K562 (cell line): ENCODE data around the gene FXN. TPM values are rescaled to one million over a fixed set of nuclear protein-coding genes. Genes with fewer than 3 reads are reported as not detected.
A peak's percentile ranks its signal among the peaks of the same experiment; 100 is the strongest.

Experiments
- ATAC-seq: fragments of 200-7000 bp; cut with Tn5 transposase; 3 replicates; pipeline ENCODE4 v1.9.1; 2020; ENCODE audit warnings: moderate library complexity
- Bru-seq: library from RNA; stranded (reverse); fragments of 400-500 nt; gene quantifications from one replicate; lab custom pipeline; 2021; lab: Mats Ljungman, UMichigan
- BruChase-seq, 2 experiments: library from RNA; stranded (reverse); fragments of 400-500 nt; gene quantifications; one replicate each; lab custom pipeline; 2021; lab: Mats Ljungman, UMichigan
- BruUV-seq: library from RNA; stranded (reverse); fragments of 400-500 nt; replicated peaks from 2 replicates; lab custom pipeline; 2021; lab: Mats Ljungman, UMichigan
- CTCF ChIA-PET: fragments of 300-600 bp; formaldehyde crosslinking; extraction: SDS; loops from one replicate; lab custom pipeline; 2021; ENCODE audit warnings: low intra/inter-chr PET ratio; lab: Yijun Ruan, JAX
- POLR2A ChIA-PET: fragments of 300-600, 350-650 bp; sonication (Branson Sonifier 250); formaldehyde crosslinking; extraction: SDS; loops from one replicate; lab custom pipeline; 2021; ENCODE audit warnings: antibody characterized with exemption, inconsistent platforms; lab: Yijun Ruan, JAX
- DNase-seq, 4 experiments: peaks; one replicate each; pipeline versions ENCODE4 v3.0.0 to v3.0.0-alpha.2; 2011 to 2018; ENCODE audit warnings: low spot score in 3 of 4, mixed read lengths in 3 of 4; ENCODE audit errors: extremely low read depth in 1 of 4
- FAIRE-seq: peaks from 2 replicates; lab custom pipeline; 2011; peaks lifted over from hg19 to GRCh38; lab: Jason Lieb, UNC
- H2AFZ ChIP-seq: 2 replicates; pipeline ENCODE4 v1.6.0; 2011; ENCODE audit warnings: low read depth, low read length, control low read depth, inconsistent platforms
- H3K27ac ChIP-seq: fragments of 200-600 bp; 3 replicates; pipeline ENCODE4 v1.8.0; 2011; ENCODE audit warnings: low read depth, mild to moderate bottlenecking, control low read depth, inconsistent platforms, low read length, moderate library complexity, mixed read lengths; ENCODE audit errors: extremely low read depth
- H3K27me3 ChIP-seq, 2 experiments: fragments of 300-600 bp in 1 of 2; 2 replicates in 1 of 2; 3 replicates in 1 of 2; pipeline versions ENCODE4 v1.6.0 to v1.8.0; 2011; ENCODE audit warnings: inconsistent platforms in 2 of 2, low read length in 2 of 2, mild to moderate bottlenecking in 1 of 2, mixed read lengths in 1 of 2, moderate library complexity in 1 of 2; ENCODE audit not compliant: control insufficient read depth in 2 of 2, insufficient read depth in 2 of 2
- H3K36me3 ChIP-seq: fragments of 300-600 bp; 3 replicates; pipeline ENCODE4 v1.8.0; 2011; ENCODE audit warnings: mild to moderate bottlenecking, low read length, inconsistent platforms; ENCODE audit not compliant: control insufficient read depth, insufficient read depth
- H3K4me1 ChIP-seq, 2 experiments: fragments of 200-600 bp in 1 of 2; replicated peaks in 1 of 2; 2 replicates in 1 of 2; 3 replicates in 1 of 2; pipeline versions ENCODE4 v1.5.1 to v1.8.0; 2011; ENCODE audit warnings: inconsistent platforms in 2 of 2, low read length in 2 of 2, mild to moderate bottlenecking in 1 of 2, mixed read lengths in 1 of 2, moderate library complexity in 1 of 2; ENCODE audit not compliant: control insufficient read depth in 2 of 2, insufficient read depth in 2 of 2
- H3K4me2 ChIP-seq: 2 replicates; pipeline ENCODE4 v1.6.1; 2011; ENCODE audit warnings: low read length, control low read depth, inconsistent platforms, mixed read lengths; ENCODE audit not compliant: insufficient read depth
- H3K4me3 ChIP-seq: fragments of 200-600 bp; sonication (generic), shearing (Covaris generic); 2 replicates; pipeline ENCODE4 v1.5.1; 2016; ENCODE audit warnings: control low read depth, inconsistent platforms
- H3K79me2 ChIP-seq: fragments of 200-600 bp; 3 replicates; pipeline ENCODE4 v1.8.0; 2011; ENCODE audit warnings: low read length, inconsistent platforms; ENCODE audit not compliant: control insufficient read depth, insufficient read depth
- H3K9ac ChIP-seq, 2 experiments: 2 replicates each; pipeline versions ENCODE4 v1.6.0 to v1.6.1; 2011; ENCODE audit warnings: low read depth in 2 of 2, low read length in 2 of 2, control low read depth in 1 of 2, inconsistent platforms in 1 of 2, mild to moderate bottlenecking in 1 of 2, mixed read lengths in 1 of 2; ENCODE audit not compliant: insufficient read depth in 1 of 2
- H3K9me1 ChIP-seq: one replicate; pipeline ENCODE4 v1.6.0; 2011; ENCODE audit warnings: inconsistent platforms, mild to moderate bottlenecking, low read length, moderate library complexity; ENCODE audit not compliant: control insufficient read depth, insufficient read depth
- H3K9me3 ChIP-seq: replicated peaks from 2 replicates; pipeline ENCODE4 v1.5.1; 2011; ENCODE audit warnings: low read depth, low read length, inconsistent platforms; ENCODE audit not compliant: control insufficient read depth, insufficient read depth
- H4K20me1 ChIP-seq: replicated peaks from 2 replicates; pipeline ENCODE4 v1.6.1; 2011; ENCODE audit warnings: low read length, inconsistent platforms, mixed read lengths; ENCODE audit not compliant: control insufficient read depth, insufficient read depth
- ATF7 ChIP-seq: fragments of 450-650 bp; IDR thresholded peaks from 2 replicates; pipeline ENCODE4 v1.7.1; 2014; ENCODE audit warnings: mild to moderate bottlenecking, moderate library complexity
- CXXC5 ChIP-seq: fragments of 250-450 bp; sonication (Bioruptor Pico); IDR thresholded peaks from 2 replicates; pipeline ENCODE4 v1.8.0; 2022; ENCODE audit warnings: inconsistent platforms, mild to moderate bottlenecking, moderate library complexity
- HDAC2 ChIP-seq: fragments of 450-650 bp; IDR thresholded peaks from 2 replicates; pipeline ENCODE4 v1.6.1; 2016; ENCODE audit warnings: mild to moderate bottlenecking
- MEIS2 ChIP-seq: fragments of 450-650 bp; IDR thresholded peaks from 2 replicates; pipeline ENCODE4 v1.6.1; 2014; ENCODE audit warnings: mild to moderate bottlenecking; ENCODE audit not compliant: partially characterized antibody
- POLR2AphosphoS5 ChIP-seq: IDR thresholded peaks from 2 replicates; pipeline ENCODE4 v1.6.1; 2011; ENCODE audit warnings: mild to moderate bottlenecking, low read depth, low read length, moderate library complexity; ENCODE audit not compliant: control insufficient read depth, insufficient read depth
- RBFOX2 ChIP-seq: fragments of 200-400 bp; formaldehyde crosslinking; IDR thresholded peaks from 2 replicates; pipeline ENCODE4 v1.6.1; 2017; ENCODE audit warnings: low read depth, mild to moderate bottlenecking, low read length, moderate library complexity
- RBM22 ChIP-seq: fragments of 200-400 bp; formaldehyde crosslinking; IDR thresholded peaks from 2 replicates; pipeline ENCODE4 v1.6.1; 2018; ENCODE audit warnings: low read length, low read depth; ENCODE audit not compliant: poor library complexity, severe bottlenecking
- SP1 ChIP-seq: sonication (generic); formaldehyde crosslinking; IDR thresholded peaks from 2 replicates; pipeline ENCODE4 v1.8.1; 2022; ENCODE audit warnings: mild to moderate bottlenecking, missing genetic modification reagents
- ZNF511 ChIP-seq: sonication (generic); formaldehyde crosslinking; IDR thresholded peaks from 2 replicates; pipeline ENCODE4 v1.8.0; 2022; ENCODE audit warnings: mild to moderate bottlenecking, missing genetic modification reagents
- WGBS: fragments of 100-300 bp; shearing (Covaris generic); methylation state at CpG from one replicate; pipeline ENCODE4 v1.1.6; 2016; ENCODE audit warnings: low coverage, mixed read lengths; ENCODE audit not compliant: insufficient coverage; ENCODE audit errors: missing lambda C conversion rate; 5-methylcytosine and 5-hydroxymethylcytosine counted together
- in situ Hi-C: fragments of 300-500 bp; cut with MboI; formaldehyde crosslinking; loops from 4 replicates; pipeline ENCODE4 v1.15.0; 2018; ENCODE audit warnings: inconsistent platforms, mixed read lengths
- intact Hi-C: fragments of 100-400 bp; cut with micrococcal nuclease; formaldehyde crosslinking; loops from 2 replicates; pipeline ENCODE4 v1.14.2; 2022
- long read RNA-seq, 3 experiments: library from polyadenylated mRNA in 2 of 3; library from RNA in 1 of 3; unstranded in 2 of 3; stranded (forward) in 1 of 3; transcript quantifications; one replicate each; pipeline ENCODE4 v2.0.0, GENCODE V29; 2019 to 2022
- polyA minus RNA-seq, 3 experiments: library from RNA; depleted of rRNA, polyadenylated mRNA; stranded (reverse); fragments of >200 nt; gene quantifications; 2 replicates each; pipeline ENCODE4 v1.2.3, GENCODE V29; 2011
- polyA plus RNA-seq, 8 experiments: library from polyadenylated mRNA; depleted of rRNA in 4 of 8; stranded (reverse) in 5 of 8; unstranded in 3 of 8; fragments of >200 nt; fragmentation: Nextera tagmentation in 2 of 8; fragmentation: Illumina TruSeq in 1 of 8; extraction: Ambion mirVana in 2 of 8; extraction: Trizol in 1 of 8; gene quantifications; 2 replicates each; pipeline versions ENCODE4 v1.2.1 to v1.2.3, GENCODE V29; 2011 to 2014; ENCODE audit warnings: inconsistent platforms in 1 of 8, missing spikeins in 1 of 8
- total RNA-seq, 7 experiments: library from RNA; depleted of rRNA in 6 of 7; stranded (reverse); fragments of >200 nt in 6 of 7; fragmentation: Illumina TruSeq in 2 of 7; extraction: Trizol in 2 of 7; gene quantifications; 2 replicates each; pipeline versions ENCODE4 v1.2.1 to v1.2.3, GENCODE V29; 2011 to 2021; ENCODE audit warnings: low replicate concordance in 1 of 7
- TF ChIP-seq, protein P1 (sequence below): fragments of 250-450 bp; sonication (Bioruptor Pico); IDR thresholded peaks from 2 replicates; pipeline ENCODE4 v1.9.0; 2021; ENCODE audit warnings: mild to moderate bottlenecking
- TF ChIP-seq, protein P2 (sequence below): IDR thresholded peaks from 2 replicates; pipeline ENCODE4 v1.6.1; 2011; ENCODE audit warnings: borderline replicate concordance, low read depth, mild to moderate bottlenecking, moderate library complexity, low read length; ENCODE audit not compliant: insufficient read depth, poor library complexity, severe bottlenecking

FXN gene
- total RNA-seq (2011; cell fraction: chromatin; rRNA removed; ENCODE audit: low replicate concordance), result 15.9 and 26.9 TPM in 2 replicates
- total RNA-seq (2011; cell fraction: nucleolus; rRNA removed), result 8.2 and 8.9 TPM in 2 replicates
- total RNA-seq (2011; cell fraction: nucleoplasm; rRNA removed), result 17.7 and 25.3 TPM in 2 replicates
- total RNA-seq (2014; rRNA removed), result 7.6 and 17.3 TPM in 2 replicates
- total RNA-seq (2014; rRNA removed; fragmentation: Illumina TruSeq; extraction: Trizol), result 30.3 and 31.7 TPM in 2 replicates
- total RNA-seq (2015; rRNA removed; fragmentation: Illumina TruSeq; extraction: Trizol), result 22.0 and 25.3 TPM in 2 replicates
- total RNA-seq (2021), result 39.5 and 41.1 TPM in 2 replicates
- polyA plus RNA-seq (2011; rRNA removed), result 16.3 and 34.0 TPM in 2 replicates
- 27.1 and 27.6 TPM in 2 replicates for polyA plus RNA-seq (2011; cell fraction: cytosol; rRNA removed)
- 11.2 and 12.6 TPM in 2 replicates for polyA plus RNA-seq (2011; cell fraction: nucleus; rRNA removed)
- polyA plus RNA-seq (2012), result 21.7 and 32.9 TPM in 2 replicates
- polyA plus RNA-seq (2014; fragmentation: Illumina TruSeq; extraction: Trizol), result 44.5 and 51.5 TPM in 2 replicates
- polyA plus RNA-seq (2014; fragmentation: Nextera tagmentation; extraction: Ambion mirVana), result 10 to 100 TPM; 12.4 to 21.8 TPM
- 29.3 and 30.3 TPM in 2 replicates for polyA plus RNA-seq (2014; rRNA removed)
- polyA minus RNA-seq (2011; rRNA and poly(A)+ RNA removed), result 19.5 and 28.5 TPM in 2 replicates
- 7.9 and 9.1 TPM in 2 replicates for polyA minus RNA-seq (2011; cell fraction: cytosol; rRNA and poly(A)+ RNA removed)
- 2.6 and 4.1 TPM in 2 replicates for polyA minus RNA-seq (2011; cell fraction: nucleus; rRNA and poly(A)+ RNA removed)
- percentile 76 among the genes with signal in this experiment for Bru-seq, nascent RNA
- percentile 78 among the genes with signal in this experiment for BruChase-seq, experiment 1, labeled RNA remaining after a 2-hour chase
- BruChase-seq, experiment 2, labeled RNA remaining after a 6-hour chase, result percentile 78 among the genes with signal in this experiment
- long read RNA-seq, experiment 1, full-length matches to known transcripts, result 105 of 122 reads
- long read RNA-seq, experiment 1, partial matches to known transcripts, result 9 of 122 reads
- long read RNA-seq, experiment 1, other reads (novel, unspliced or antisense), result 8 of 122 reads
- long read RNA-seq, experiment 2, full-length matches to known transcripts, result 43 of 49 reads
- long read RNA-seq, experiment 2, partial matches to known transcripts, result 4 of 49 reads
- long read RNA-seq, experiment 2, other reads (novel, unspliced or antisense), result 2 of 49 reads
- long read RNA-seq, experiment 3, full-length matches to known transcripts, result 70 of 74 reads
- long read RNA-seq, experiment 3, partial matches to known transcripts, result 2 of 74 reads
- long read RNA-seq, experiment 3, other reads (novel, unspliced or antisense), result 2 of 74 reads

GRCh38 chr9:69035438-69036308 is at the start of gene FXN:
Gene FXN, plus strand, starts transcription at chr9:69035752. Its CDS starts 31 bp downstream, at chr9:69035783.
- POLR2A ChIA-PET, result interaction anchor here (0.6 to 1.8 kb wide), 6 partner anchors 9 to 1030 kb away, joined by 3 to 6 read pairs (median 4); no protein-coding TSS in a partner anchor
- Histone ChIP-seq H3K27me3 (no peaks in the 10 kb centered on the region), H3K36me3 (peaks cover 12% of the 10 kb centered on the region; the same call in 1 of the 3 replicates), H3K9me1 (no peaks in the 10 kb centered on the region), H3K27ac (peak within 1 kb of the TSS; percentile 86), H3K4me3 (peak within 1 kb of the TSS; percentile 84), H3K79me2 (peaks cover 47% of the 10 kb centered on the region), H3K9me3 (no peaks in the 10 kb centered on the region), H3K4me1 (peaks cover 0 to 3% of the 10 kb centered on the region in 2 experiments; a peak in 3 of 5 replicates), H4K20me1 (no peaks in the 10 kb centered on the region), H2AFZ (peak within 1 kb of the TSS; percentile 92), H3K9ac (peak within 1 kb of the TSS; percentile 86 to 98), H3K4me2 (peak within 1 kb of the TSS; percentile 97)
- CTCF ChIA-PET, result interaction anchor here (0.6 to 1.5 kb wide), 5 partner anchors 79 to 513 kb away, joined by 3 to 6 read pairs (median 5); no protein-coding TSS in a partner anchor
- no peak for FAIRE-seq
- DNase-seq, result peak; percentile 84 to 85 (median 84)
- BruUV-seq, result no TSS peak
- in situ Hi-C loops (loop anchor here (25.0 kb wide), 1 partner anchor 902 kb away; no protein-coding TSS in a partner anchor), intact Hi-C loops (loop anchor here (1.0 kb wide), 1 partner anchor 158 kb away; no protein-coding TSS in a partner anchor)
- under 1% methylated on average over 37 of the region's 75 CpGs for WGBS
- peak; percentile 97 for ATAC-seq
- TF ChIP-seq ZNF511 (CRISPR knock-in tag) (peak; percentile 40; the same call in 1 of the 2 replicates), RBM22 (peak; percentile 33), RBFOX2 (peak; percentile 88), POLR2AphosphoS5 (peak; percentile 29; the same call in 1 of the 2 replicates), HDAC2 (peak; percentile 95), SP1 (CRISPR knock-in tag) (0 out of 2 replicates have a peak, but pooled peaks have one; percentile 44), CXXC5 (CRISPR knock-in tag) (peak; percentile 89), MEIS2 (peak; percentile 60), ATF7 (peak; percentile 56)
- TF ChIP-seq, protein P1, sequence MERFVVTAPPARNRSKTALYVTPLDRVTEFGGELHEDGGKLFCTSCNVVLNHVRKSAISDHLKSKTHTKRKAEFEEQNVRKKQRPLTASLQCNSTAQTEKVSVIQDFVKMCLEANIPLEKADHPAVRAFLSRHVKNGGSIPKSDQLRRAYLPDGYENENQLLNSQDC, result 0 out of 2 replicates have a peak, but pooled peaks have one; percentile 18
- TF ChIP-seq, protein P2, sequence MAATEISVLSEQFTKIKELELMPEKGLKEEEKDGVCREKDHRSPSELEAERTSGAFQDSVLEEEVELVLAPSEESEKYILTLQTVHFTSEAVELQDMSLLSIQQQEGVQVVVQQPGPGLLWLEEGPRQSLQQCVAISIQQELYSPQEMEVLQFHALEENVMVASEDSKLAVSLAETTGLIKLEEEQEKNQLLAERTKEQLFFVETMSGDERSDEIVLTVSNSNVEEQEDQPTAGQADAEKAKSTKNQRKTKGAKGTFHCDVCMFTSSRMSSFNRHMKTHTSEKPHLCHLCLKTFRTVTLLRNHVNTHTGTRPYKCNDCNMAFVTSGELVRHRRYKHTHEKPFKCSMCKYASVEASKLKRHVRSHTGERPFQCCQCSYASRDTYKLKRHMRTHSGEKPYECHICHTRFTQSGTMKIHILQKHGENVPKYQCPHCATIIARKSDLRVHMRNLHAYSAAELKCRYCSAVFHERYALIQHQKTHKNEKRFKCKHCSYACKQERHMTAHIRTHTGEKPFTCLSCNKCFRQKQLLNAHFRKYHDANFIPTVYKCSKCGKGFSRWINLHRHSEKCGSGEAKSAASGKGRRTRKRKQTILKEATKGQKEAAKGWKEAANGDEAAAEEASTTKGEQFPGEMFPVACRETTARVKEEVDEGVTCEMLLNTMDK, result peak; percentile 94
